Measurements from ENCODE around the gene AGPAT2. TPM values are rescaled to one million over a fixed set of nuclear protein-coding genes. Genes with fewer than 3 reads are reported as not detected.

Gene AGPAT2
- total RNA-seq, 1 donor from 2014 or later: 2.4 TPM

- H2AFZ ChIP-seq (replicated peaks): no peak overlapping the region
- peaks cover 5% of the 10 kb centered on the region for H3K27me3 Mint-ChIP-seq (ENCODE audit: insufficient read depth, low read depth)
- H3K4me3 ChIP-seq: no peak overlapping the region
- H3K4me3 Mint-ChIP-seq: no peak overlapping the region
- no peaks in the 10 kb centered on the region for H3K4me1 ChIP-seq
- H3K27ac Mint-ChIP-seq: peak overlapping the region; percentile 32
- H3K36me3 Mint-ChIP-seq: no peaks in the 10 kb centered on the region
- no peaks in the 10 kb centered on the region for H3K9me3 Mint-ChIP-seq
- H3F3A ChIP-seq (ENCODE audit: low read depth): no peaks in the 10 kb centered on the region
- H3K4me1 Mint-ChIP-seq: no peaks in the 10 kb centered on the region
- DNase-seq (ENCODE audit: low spot score): no peak
- no peaks in the 10 kb centered on the region for H3K9me3 ChIP-seq (ENCODE audit: low read depth)
- H3K36me3 ChIP-seq: no peaks in the 10 kb centered on the region
- H3K9ac ChIP-seq: no peak overlapping the region
- no peak overlapping the region for H3K4me2 ChIP-seq
- H3K27me3 ChIP-seq: no peaks in the 10 kb centered on the region
- TF ChIP-seq, protein P1, sequence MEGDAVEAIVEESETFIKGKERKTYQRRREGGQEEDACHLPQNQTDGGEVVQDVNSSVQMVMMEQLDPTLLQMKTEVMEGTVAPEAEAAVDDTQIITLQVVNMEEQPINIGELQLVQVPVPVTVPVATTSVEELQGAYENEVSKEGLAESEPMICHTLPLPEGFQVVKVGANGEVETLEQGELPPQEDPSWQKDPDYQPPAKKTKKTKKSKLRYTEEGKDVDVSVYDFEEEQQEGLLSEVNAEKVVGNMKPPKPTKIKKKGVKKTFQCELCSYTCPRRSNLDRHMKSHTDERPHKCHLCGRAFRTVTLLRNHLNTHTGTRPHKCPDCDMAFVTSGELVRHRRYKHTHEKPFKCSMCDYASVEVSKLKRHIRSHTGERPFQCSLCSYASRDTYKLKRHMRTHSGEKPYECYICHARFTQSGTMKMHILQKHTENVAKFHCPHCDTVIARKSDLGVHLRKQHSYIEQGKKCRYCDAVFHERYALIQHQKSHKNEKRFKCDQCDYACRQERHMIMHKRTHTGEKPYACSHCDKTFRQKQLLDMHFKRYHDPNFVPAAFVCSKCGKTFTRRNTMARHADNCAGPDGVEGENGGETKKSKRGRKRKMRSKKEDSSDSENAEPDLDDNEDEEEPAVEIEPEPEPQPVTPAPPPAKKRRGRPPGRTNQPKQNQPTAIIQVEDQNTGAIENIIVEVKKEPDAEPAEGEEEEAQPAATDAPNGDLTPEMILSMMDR (IDR thresholded peaks at IDR 0.05): no peak
- TF ChIP-seq EZH2 (IDR thresholded peaks at IDR 0.05): no peak
- no peak for TF ChIP-seq EZH2phosphoT487 (IDR thresholded peaks at IDR 0.05)
- H3K79me2 ChIP-seq (ENCODE audit: low read depth): no peaks in the 10 kb centered on the region
- no peak overlapping the region for H3K27ac ChIP-seq
- H4K20me1 ChIP-seq (ENCODE audit: low read depth): no peaks in the 10 kb centered on the region
Observed at GRCh38 chr9:136673975-136674785, 13.1 kb downstream of the AGPAT2 start.

GRCh38 chr9:136673088-136673974 lies 13.9 kb downstream of the AGPAT2 start:
- Histone ChIP-seq H3K4me1 (no peaks in the 10 kb centered on the region), H3K9ac (no peak overlapping the region), H3K27ac (no peak overlapping the region), H3K79me2 (ENCODE audit: low read depth) (no peaks in the 10 kb centered on the region), H3K4me2 (no peak overlapping the region), H3K4me3 (no peak overlapping the region), H3K36me3 (no peaks in the 10 kb centered on the region), H3K27me3 (no peaks in the 10 kb centered on the region), H2AFZ (replicated peaks) (no peak overlapping the region), H4K20me1 (ENCODE audit: low read depth) (no peaks in the 10 kb centered on the region), H3F3A (ENCODE audit: low read depth) (no peaks in the 10 kb centered on the region), H3K9me3 (ENCODE audit: low read depth) (no peaks in the 10 kb centered on the region)
- Mint-ChIP-seq H3K27ac (no peak overlapping the region), H3K27me3 (ENCODE audit: insufficient read depth, low read depth) (peaks cover 5% of the 10 kb centered on the region), H3K9me3 (no peaks in the 10 kb centered on the region), H3K4me3 (no peak overlapping the region), H3K4me1 (no peaks in the 10 kb centered on the region), H3K36me3 (no peaks in the 10 kb centered on the region)
- TF ChIP-seq, protein P1 (IDR thresholded peaks at IDR 0.05): no peak
- TF ChIP-seq EZH2phosphoT487 (IDR thresholded peaks at IDR 0.05): no peak
- no peak for TF ChIP-seq EZH2 (IDR thresholded peaks at IDR 0.05)
- DNase-seq (ENCODE audit: low spot score): no peak

DNA sequence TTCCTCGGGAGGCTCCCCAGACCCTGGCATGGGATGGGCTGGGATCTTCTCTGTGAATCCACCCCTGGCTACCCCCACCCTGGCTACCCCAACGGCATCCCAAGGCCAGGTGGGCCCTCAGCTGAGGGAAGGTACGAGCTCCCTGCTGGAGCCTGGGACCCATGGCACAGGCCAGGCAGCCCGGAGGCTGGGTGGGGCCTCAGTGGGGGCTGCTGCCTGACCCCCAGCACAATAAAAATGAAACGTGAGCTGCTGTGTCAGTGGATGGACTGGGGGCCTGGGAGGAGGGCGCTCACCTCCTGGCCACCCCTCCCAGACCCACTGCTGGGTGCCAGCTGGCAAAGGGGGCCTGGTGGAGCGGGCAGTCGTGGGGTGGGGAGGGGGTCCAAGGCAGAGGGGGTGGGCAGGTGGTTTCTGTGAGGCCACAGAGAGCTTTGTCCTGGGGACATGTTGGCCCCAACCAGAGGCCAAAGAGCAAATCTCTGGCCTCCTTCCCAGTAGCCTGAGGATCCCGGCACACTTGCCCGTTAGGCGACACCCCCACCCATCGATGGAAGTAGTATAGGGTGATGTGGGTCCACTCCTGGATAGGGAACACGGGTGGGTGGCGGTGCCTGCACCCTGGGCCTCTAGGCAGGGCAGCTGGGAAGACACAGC lies 14.7 kb downstream of the AGPAT2 start:
- H3K4me1 Mint-ChIP-seq: no peaks in the 10 kb centered on the region
- Histone ChIP-seq H3K4me3 (no peak overlapping the region), H3K9ac (no peak overlapping the region), H3F3A (ENCODE audit: low read depth) (no peaks in the 10 kb centered on the region), H3K27me3 (no peaks in the 10 kb centered on the region), H3K79me2 (ENCODE audit: low read depth) (no peaks in the 10 kb centered on the region), H2AFZ (replicated peaks) (no peak overlapping the region), H3K36me3 (no peaks in the 10 kb centered on the region), H3K9me3 (ENCODE audit: low read depth) (no peaks in the 10 kb centered on the region), H4K20me1 (ENCODE audit: low read depth) (no peaks in the 10 kb centered on the region), H3K27ac (no peak overlapping the region), H3K4me2 (no peak overlapping the region), H3K4me1 (no peaks in the 10 kb centered on the region)
- H3K4me3 Mint-ChIP-seq: no peak overlapping the region
- DNase-seq (ENCODE audit: low spot score): no peak
- no peaks in the 10 kb centered on the region for H3K36me3 Mint-ChIP-seq
- TF ChIP-seq, protein P1 (IDR thresholded peaks at IDR 0.05): no peak
- TF ChIP-seq EZH2 (IDR thresholded peaks at IDR 0.05) (no peak), EZH2phosphoT487 (IDR thresholded peaks at IDR 0.05) (no peak)
- H3K27me3 Mint-ChIP-seq (ENCODE audit: insufficient read depth, low read depth): peaks cover 3% of the 10 kb centered on the region
- no peak overlapping the region for H3K27ac Mint-ChIP-seq
- H3K9me3 Mint-ChIP-seq: no peaks in the 10 kb centered on the region
